Right lobe of liver (tissue), 4 donors: ENCODE results near the gene LMBRD2.
A peak's percentile ranks its signal among the peaks of the same experiment; 100 is the strongest.

ENCODE experiments used
- POLR2A ChIP-seq: fragments of 450-650 bp; IDR thresholded peaks from one replicate; pipeline ENCODE4 v1.6.1; 2017; ENCODE audit warnings: antibody characterized with exemption, mild to moderate bottlenecking
- TF ChIP-seq, protein P1 (sequence below), 4 donors: fragments of 200-600 bp in 3 of 4; fragments of 450-650 bp in 1 of 4; IDR thresholded peaks; one replicate each; pipeline versions ENCODE4 v1.5.1 to v1.8.0; 2016 to 2022; ENCODE audit warnings: antibody characterized with exemption in 4 of 4, mild to moderate bottlenecking in 2 of 4
- donor health status: DM: no; HTN: no; CAD: no.
- donor health status: DM: no; HTN: no; CAD: no.
- donor health status: DM: no; HTN: yes; CAD: no.

GRCh38 chr5:36073595-36074216, 78.0 kb downstream of the LMBRD2 start:
- TF ChIP-seq POLR2A: no peak
- TF ChIP-seq, protein P1, sequence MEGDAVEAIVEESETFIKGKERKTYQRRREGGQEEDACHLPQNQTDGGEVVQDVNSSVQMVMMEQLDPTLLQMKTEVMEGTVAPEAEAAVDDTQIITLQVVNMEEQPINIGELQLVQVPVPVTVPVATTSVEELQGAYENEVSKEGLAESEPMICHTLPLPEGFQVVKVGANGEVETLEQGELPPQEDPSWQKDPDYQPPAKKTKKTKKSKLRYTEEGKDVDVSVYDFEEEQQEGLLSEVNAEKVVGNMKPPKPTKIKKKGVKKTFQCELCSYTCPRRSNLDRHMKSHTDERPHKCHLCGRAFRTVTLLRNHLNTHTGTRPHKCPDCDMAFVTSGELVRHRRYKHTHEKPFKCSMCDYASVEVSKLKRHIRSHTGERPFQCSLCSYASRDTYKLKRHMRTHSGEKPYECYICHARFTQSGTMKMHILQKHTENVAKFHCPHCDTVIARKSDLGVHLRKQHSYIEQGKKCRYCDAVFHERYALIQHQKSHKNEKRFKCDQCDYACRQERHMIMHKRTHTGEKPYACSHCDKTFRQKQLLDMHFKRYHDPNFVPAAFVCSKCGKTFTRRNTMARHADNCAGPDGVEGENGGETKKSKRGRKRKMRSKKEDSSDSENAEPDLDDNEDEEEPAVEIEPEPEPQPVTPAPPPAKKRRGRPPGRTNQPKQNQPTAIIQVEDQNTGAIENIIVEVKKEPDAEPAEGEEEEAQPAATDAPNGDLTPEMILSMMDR (IDR thresholded peaks at IDR 0.05): peak in 3 of 4 donors; percentile 30 to 31 (median 30)
